Activated CD8-positive, alpha-beta memory T cell treated with anti-CD3 and anti-CD28 coated beads, Interleukin-2, amount 10 ng/mL, durations not matched to agents 7 days and 5 days (primary cell): ENCODE measurements around the gene SLC66A3. TPM values are rescaled to one million over a fixed set of nuclear protein-coding genes. Genes with fewer than 3 reads are reported as not detected.
"Not testable (repeated sequence)": the region's sequence is repeated elsewhere in the genome, so short reads cannot be mapped to it uniquely, and the experiment has no call there.

ENCODE experiments used
- ATAC-seq: fragments of 150-1000 bp; cut with Tn5 transposase; one replicate; pipeline ENCODE4 v1.10.0; 2021; ENCODE audit warnings: moderate library complexity
- CTCF ChIA-PET: fragments of 350-600 bp; sonication (Branson Sonifier 250); formaldehyde crosslinking; loops from one replicate; lab custom pipeline; 2021; ENCODE audit warnings: antibody characterized with exemption; lab: Charles Lee
- DNase-seq: peaks from one replicate; pipeline ENCODE4 v3.0.0-alpha.2; 2020
- H3K27ac Mint-ChIP-seq: one replicate; pipeline ENCODE4 v1.8.0; 2021; ENCODE audit warnings: mild to moderate bottlenecking, mixed read lengths
- H3K27me3 Mint-ChIP-seq: one replicate; pipeline ENCODE4 v1.8.0; 2021; ENCODE audit warnings: mixed read lengths
- H3K36me3 Mint-ChIP-seq: one replicate; pipeline ENCODE4 v1.8.0; 2021; ENCODE audit warnings: mild to moderate bottlenecking, mixed read lengths
- H3K4me1 Mint-ChIP-seq: one replicate; pipeline ENCODE4 v1.8.0; 2021; ENCODE audit warnings: mixed read lengths
- H3K4me3 Mint-ChIP-seq: one replicate; pipeline ENCODE4 v1.8.0; 2021; ENCODE audit warnings: mild to moderate bottlenecking, moderate library complexity, mixed read lengths
- H3K9me3 Mint-ChIP-seq: one replicate; pipeline ENCODE4 v1.8.0; 2022; ENCODE audit warnings: low read depth, mixed read lengths
- total RNA-seq, 2 experiments: library from RNA; stranded (reverse); gene quantifications; one replicate each; pipeline ENCODE4 v1.2.3, GENCODE V29; 2021

Gene SLC66A3
- total RNA-seq, 2 experiments from 2014 or later, result 9.9 to 15.9 TPM

DNA sequence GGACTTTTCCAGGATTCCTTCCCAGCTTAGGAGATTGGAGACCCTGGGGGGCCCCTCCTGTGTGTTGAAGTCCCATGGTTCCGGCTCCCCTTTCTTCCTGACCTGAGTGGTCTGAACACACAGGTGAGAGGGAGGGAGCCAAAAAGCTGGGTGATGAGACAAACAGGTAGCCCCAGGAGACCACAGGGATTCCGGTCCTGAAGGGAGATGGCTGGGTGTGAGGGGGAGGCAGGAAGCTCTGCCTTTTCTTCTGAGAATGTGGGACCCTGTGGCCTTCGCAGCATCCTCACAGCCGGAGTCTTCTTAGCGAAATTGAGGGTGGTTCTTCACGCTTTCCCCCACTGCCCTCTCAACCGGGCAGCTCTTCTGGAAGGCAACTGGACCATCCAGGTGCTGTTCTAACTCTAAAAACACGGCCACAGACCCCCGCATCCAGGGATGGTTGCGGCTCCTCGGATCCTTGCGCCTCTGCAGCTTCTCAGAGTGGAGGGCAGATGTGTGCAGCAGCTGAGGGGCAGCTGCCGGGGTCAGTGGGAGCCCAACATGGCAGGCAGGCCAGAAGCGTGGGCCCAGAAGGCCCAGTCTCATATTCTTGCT is 4.4 kb downstream of the SLC66A3 start:
- H3K27me3 Mint-ChIP-seq, result no peaks in the 10 kb centered on the region

DNA sequence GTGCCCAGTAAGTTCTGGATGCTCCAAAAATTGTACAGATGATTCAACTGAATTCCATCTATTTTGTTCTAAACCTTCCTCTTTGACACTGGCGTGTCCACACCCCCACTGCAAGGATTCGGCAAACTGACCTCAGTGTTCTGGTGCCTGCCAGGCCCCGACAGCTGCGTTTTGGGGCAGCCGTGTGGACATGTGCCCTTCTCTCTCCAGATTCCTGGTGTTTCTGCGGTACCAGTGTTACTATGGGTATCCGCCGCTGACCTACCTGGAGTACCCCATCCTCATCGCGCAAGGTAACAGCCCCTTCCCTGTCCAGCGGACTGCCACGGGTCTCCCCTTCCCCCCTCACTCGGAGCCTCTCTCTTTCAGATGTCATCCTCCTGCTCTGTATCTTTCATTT is 5.0 kb downstream of the SLC66A3 start:
- Mint-ChIP-seq H3K27ac (peak overlapping the region; percentile 89), H3K9me3 (no peaks in the 10 kb centered on the region), H3K36me3 (no peaks in the 10 kb centered on the region), H3K27me3 (no peaks in the 10 kb centered on the region), H3K4me1 (peaks cover 17% of the 10 kb centered on the region), H3K4me3 (no peak overlapping the region)
- ATAC-seq (no peak), DNase-seq (peak; percentile 23)
- CTCF ChIA-PET, result interaction anchor here (0.7 to 2.1 kb wide), 3 partner anchors 27 to 183 kb away, joined by 3 to 16 read pairs (median 5); a partner anchor contains a TSS

More for the DNA sequence above, 4.4 kb downstream of the SLC66A3 start:
- DNase-seq (peak; percentile 34), ATAC-seq (no peak)
- Mint-ChIP-seq H3K27ac (no peak overlapping the region), H3K4me1 (peaks cover 17% of the 10 kb centered on the region), H3K9me3 (no peaks in the 10 kb centered on the region), H3K4me3 (no peak overlapping the region), H3K36me3 (no peaks in the 10 kb centered on the region)
- CTCF ChIA-PET, result interaction anchor here (1.4 kb wide), 1 partner anchor 26 kb away, joined by 5 read pairs; a partner anchor contains a TSS

DNA sequence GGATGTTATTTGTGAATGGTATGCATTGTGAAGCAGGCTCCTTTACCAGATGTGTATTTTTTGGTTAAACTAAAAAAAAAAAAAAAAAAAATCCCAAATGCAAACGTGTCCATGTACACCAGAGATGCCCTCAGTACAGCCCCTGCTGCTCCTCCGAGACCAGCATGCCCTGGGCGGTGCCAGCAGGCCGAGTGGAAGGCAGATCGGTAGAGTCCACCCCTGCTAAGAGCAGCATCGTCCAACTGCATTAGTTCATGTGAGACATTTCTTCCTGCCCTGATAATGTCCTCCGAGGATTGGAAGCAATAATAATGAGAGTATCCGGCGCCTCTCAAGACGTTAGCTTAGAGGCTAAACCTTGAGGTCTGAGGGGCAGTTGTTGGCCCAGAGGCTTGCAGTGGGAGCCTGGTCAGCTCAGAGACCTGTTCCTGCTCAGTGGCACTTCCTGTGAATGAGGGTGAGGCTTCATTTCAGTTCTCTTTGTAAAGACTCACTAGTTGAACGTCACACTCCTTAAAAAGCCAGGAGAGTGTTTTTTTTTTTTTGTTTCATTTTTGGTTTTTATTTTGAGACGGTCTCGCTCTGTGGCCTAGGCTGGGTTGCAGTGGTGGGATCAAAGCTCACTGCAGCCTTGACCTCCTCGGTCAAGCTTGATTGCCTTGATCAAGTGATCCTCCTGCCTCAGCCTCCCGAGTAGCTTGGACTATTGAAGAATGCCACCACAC is 5.6 kb downstream of the SLC66A3 start:
- Mint-ChIP-seq H3K36me3 (no peaks in the 10 kb centered on the region), H3K27ac (peak overlapping the region; percentile 89), H3K4me1 (peaks cover 16% of the 10 kb centered on the region), H3K27me3 (no peaks in the 10 kb centered on the region), H3K9me3 (no peaks in the 10 kb centered on the region), H3K4me3 (peak overlapping the region; percentile 54)
- CTCF ChIA-PET, result interaction anchor here (0.7 to 2.1 kb wide), 3 partner anchors 10 to 183 kb away, joined by 3 to 16 read pairs (median 5); a partner anchor contains a TSS
- ATAC-seq (peak; percentile 84), DNase-seq (no peak)

DNA sequence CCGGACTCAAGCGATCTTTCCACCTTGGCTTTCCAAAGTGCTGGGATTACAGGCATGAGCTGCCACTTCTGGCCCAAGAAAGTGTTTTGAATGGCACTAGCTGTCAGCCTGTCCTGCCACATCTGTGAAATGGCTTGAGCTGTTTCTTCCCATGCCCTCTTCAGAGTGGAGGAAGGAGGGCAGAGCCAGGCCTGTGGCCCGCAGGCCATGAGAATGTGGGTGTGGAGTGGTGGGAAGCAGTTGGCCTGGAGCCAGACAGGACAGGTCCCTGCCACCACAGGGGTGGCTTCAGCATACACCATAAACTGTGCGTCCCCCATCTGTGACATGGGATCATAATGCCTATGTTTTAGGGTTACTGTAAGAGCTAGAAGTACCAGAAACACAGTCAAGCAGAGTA is 6.5 kb downstream of the SLC66A3 start:
- Mint-ChIP-seq H3K36me3 (no peaks in the 10 kb centered on the region), H3K9me3 (no peaks in the 10 kb centered on the region), H3K4me3 (no peak overlapping the region), H3K27ac (peak overlapping the region; percentile 21), H3K4me1 (peaks cover 11% of the 10 kb centered on the region), H3K27me3 (no peaks in the 10 kb centered on the region)
- DNase-seq (no peak), ATAC-seq (no peak)
- CTCF ChIA-PET, result interaction anchor here (1.7 to 2.1 kb wide), 2 partner anchors 9 to 29 kb away, joined by 5 to 16 read pairs; a partner anchor contains a TSS

DNA sequence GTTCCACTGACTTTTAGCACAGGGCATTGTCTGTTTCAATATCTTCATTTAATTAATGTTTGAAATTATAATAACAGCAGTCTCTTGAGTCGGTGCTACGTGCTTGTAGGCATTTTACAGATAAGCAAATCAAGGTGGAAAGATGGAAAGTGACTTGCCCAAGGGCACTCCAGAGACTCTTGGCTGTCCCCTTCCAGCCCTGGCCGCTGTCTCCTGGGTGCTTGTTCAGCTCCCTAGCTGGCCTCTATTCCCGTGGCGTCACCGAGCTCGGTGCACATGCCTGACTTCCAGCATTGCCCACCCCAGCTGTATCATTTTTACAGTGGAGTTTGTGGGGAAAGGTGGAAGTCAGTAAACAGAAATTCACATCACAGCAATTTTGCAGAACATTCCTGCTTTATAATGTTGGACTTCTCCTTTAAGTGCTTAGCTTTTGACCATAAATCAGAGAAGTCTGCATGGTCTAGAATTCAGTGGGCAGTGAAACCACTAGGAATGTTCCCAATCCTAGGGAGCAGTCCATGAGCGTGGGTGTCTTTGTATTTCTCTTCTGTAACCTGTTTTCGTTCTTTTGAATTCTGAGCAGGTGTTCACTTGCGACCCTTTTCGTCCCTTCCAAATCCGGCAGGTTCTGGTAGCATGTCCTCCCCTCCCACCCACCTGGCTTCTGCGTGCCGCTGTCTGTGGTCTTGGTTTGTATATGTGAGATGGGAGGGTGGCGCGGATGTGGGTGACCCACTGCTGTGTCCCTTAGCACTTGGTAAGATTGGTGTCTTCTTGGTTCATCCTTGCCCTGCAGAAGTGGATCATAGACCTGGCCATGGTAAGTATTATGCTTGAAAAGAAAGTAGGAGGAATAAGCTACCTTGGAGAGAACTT is 8.4 kb downstream of the SLC66A3 start:
- peaks cover 10% of the 10 kb centered on the region for H3K4me1 Mint-ChIP-seq

DNA sequence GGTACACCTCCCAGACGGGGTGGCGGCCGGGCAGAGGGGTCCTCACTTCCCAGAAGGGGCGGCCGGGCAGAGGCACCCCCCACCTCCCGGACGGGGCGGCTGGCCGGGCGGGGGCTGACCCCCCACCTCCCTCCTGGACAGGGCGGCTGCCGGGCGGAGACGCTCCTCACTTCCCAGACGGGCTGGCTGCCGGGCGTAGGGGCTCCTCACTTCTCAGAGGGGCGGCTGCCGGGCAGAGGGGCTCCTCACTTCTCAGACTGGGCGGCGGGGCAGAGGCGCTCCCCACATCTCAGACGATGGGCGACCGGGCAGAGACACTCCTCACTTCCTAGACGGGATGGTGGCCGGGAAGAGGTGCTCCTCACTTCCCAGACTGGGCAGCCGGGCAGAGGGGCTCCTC is 9.8 kb downstream of the SLC66A3 start:
- peak; percentile 23 for DNase-seq
- H3K27me3 Mint-ChIP-seq, ATAC-seq, CTCF ChIA-PET, H3K4me3 Mint-ChIP-seq, H3K27ac Mint-ChIP-seq, H3K4me1 Mint-ChIP-seq, H3K9me3 Mint-ChIP-seq, H3K36me3 Mint-ChIP-seq: not testable (repeated sequence)

More for the DNA sequence above, 8.4 kb downstream of the SLC66A3 start:
- Mint-ChIP-seq H3K27me3 (no peaks in the 10 kb centered on the region), H3K36me3 (no peaks in the 10 kb centered on the region), H3K9me3 (no peaks in the 10 kb centered on the region), H3K4me3 (no peak overlapping the region), H3K27ac (no peak overlapping the region)
- DNase-seq (no peak), ATAC-seq (no peak)
- CTCF ChIA-PET, result interaction anchor here (1.0 kb wide), 1 partner anchor 14 kb away, joined by 3 read pairs; no protein-coding TSS in a partner anchor

DNA sequence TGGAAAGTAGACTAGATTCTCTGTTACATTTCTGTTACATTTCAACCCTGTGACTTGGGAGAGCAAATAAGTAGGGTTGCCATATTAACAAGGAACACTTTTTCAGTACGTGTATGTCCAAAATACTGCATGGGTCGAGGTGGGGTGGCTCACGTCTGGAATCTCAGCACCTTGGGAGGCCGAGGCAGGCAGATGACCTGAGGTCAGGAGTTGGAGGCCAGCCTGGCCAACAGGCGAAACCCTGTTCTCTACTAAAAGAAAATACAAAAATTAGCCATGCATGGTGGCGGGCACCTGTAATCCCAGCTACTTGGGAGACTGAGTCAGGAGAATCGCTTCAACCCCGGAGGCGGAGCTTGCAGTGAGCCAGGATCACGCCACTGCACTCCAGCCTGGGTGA is 11.2 kb downstream of the SLC66A3 start:
- CTCF ChIA-PET, result no interaction called here

DNA sequence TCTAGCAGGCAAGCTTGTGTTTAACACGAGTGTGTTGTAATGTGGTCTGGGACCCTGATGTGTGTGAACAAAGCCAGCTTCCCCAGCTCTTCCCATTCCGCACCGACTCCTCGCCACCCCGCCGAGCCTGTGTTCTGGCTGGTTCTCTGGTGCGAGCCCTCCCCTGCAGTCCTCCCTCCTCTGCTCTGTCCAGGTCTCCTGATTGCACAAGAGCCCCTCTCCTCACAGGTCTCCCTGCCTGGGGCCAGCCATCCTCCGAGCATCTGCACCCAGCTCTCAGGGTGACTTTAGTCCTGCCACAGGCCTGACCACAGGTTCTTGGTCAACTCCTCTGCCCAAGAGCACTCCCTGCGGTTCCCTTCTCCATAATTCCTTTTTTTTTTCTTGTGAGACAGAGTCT is 13.2 kb downstream of the SLC66A3 start:
- no peaks in the 10 kb centered on the region for H3K4me1 Mint-ChIP-seq
- ATAC-seq (no peak), DNase-seq (no peak)
- H3K4me3 Mint-ChIP-seq, result no peak overlapping the region
- CTCF ChIA-PET, result no interaction called here
- H3K36me3 Mint-ChIP-seq, result no peaks in the 10 kb centered on the region
- no peak overlapping the region for H3K27ac Mint-ChIP-seq
- H3K9me3 Mint-ChIP-seq, result no peaks in the 10 kb centered on the region
- no peaks in the 10 kb centered on the region for H3K27me3 Mint-ChIP-seq

More for the DNA sequence above, 11.2 kb downstream of the SLC66A3 start:
- H3K36me3 Mint-ChIP-seq, result no peaks in the 10 kb centered on the region
- no peaks in the 10 kb centered on the region for H3K27me3 Mint-ChIP-seq
- no peak overlapping the region for H3K4me3 Mint-ChIP-seq
- H3K27ac Mint-ChIP-seq, result no peak overlapping the region
- DNase-seq (no peak), ATAC-seq (no peak)
- no peaks in the 10 kb centered on the region for H3K4me1 Mint-ChIP-seq
- H3K9me3 Mint-ChIP-seq, result no peaks in the 10 kb centered on the region

DNA sequence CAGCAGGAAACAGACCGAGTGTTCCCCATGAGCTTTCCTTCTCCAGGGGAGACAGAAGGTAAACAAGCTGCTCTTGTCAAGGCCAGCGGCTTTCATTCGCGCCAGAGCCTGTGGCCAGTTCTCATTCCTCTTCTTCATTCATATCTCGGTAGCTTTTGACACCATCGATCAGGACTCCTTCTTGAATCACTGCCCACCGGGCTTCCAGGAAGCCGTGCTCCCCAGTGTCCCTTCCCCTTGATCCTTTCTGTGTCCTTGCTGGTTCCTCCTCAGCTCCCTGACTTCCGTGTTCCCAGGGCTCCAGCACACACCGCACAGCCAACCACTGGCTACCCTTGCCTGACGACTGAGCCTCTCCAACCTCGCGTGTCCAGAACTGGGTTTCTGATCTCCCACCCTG is 14.1 kb downstream of the SLC66A3 start:
- CTCF ChIA-PET, result no interaction called here
- no peak overlapping the region for H3K4me3 Mint-ChIP-seq
- H3K4me1 Mint-ChIP-seq, result no peaks in the 10 kb centered on the region
- H3K9me3 Mint-ChIP-seq, result no peaks in the 10 kb centered on the region
- no peaks in the 10 kb centered on the region for H3K27me3 Mint-ChIP-seq
- H3K27ac Mint-ChIP-seq, result no peak overlapping the region
- no peak for ATAC-seq
- H3K36me3 Mint-ChIP-seq, result no peaks in the 10 kb centered on the region
- no peak for DNase-seq

DNA sequence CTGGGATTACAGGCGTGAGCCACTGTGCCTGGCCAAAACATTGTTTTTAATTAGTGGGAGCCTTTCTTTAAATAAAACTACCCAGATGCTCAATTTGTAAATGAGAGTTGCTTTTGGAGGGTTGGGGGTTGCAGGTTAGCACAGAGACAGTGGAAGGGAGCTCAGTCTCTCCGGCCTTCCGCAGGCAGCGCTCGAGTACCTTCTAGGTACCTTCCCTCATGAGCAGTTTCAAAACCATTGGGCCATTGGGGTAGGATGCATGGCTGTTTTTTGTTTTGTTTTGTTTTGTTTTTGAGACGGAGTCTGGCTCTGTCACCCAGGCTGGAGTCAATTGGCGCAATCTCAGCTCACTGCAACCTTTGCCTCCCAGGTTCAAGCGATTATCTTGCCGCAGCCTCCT is 19.0 kb downstream of the SLC66A3 start:
- CTCF ChIA-PET, result no interaction called here
- Mint-ChIP-seq H3K4me1 (peaks cover 11% of the 10 kb centered on the region), H3K4me3 (no peak overlapping the region), H3K9me3 (no peaks in the 10 kb centered on the region), H3K27ac (no peak overlapping the region), H3K27me3 (no peaks in the 10 kb centered on the region), H3K36me3 (peaks cover 3% of the 10 kb centered on the region)
- no peak for DNase-seq
- ATAC-seq, result no peak

DNA sequence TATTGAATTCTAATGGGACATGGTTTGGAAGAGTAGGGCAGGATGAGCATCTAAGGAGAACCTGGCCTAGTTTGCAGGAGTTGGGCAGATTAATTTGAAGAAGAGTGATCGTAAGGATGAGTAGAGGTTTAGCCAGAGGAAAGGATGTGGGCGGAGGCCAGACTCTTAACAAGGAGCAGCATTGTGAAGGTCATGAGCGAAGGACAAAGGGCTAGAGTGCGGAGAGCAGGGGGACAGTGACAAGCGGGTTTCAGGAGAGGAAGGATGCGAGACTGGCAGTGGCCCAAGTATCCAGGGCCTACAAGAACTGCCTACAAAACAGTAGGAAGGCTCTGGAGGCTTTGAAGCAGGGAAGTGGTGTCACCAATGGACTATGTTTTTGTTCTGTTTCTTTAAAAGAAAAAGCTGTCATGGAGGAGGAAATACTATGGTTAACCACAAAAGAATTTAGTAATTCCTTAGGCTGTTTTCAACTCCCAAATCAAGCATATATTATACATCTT is 20.1 kb downstream of the SLC66A3 start:
- H3K27ac Mint-ChIP-seq, result no peak overlapping the region
- H3K27me3 Mint-ChIP-seq, result no peaks in the 10 kb centered on the region
- peaks cover 3% of the 10 kb centered on the region for H3K36me3 Mint-ChIP-seq
- CTCF ChIA-PET, result interaction anchor here (1.0 to 1.1 kb wide), 2 partner anchors 16 to 43 kb away, joined by 3 read pairs; a partner anchor contains a TSS
- peaks cover 11% of the 10 kb centered on the region for H3K4me1 Mint-ChIP-seq
- ATAC-seq (no peak), DNase-seq (no peak)
- no peaks in the 10 kb centered on the region for H3K9me3 Mint-ChIP-seq
- H3K4me3 Mint-ChIP-seq, result no peak overlapping the region

DNA sequence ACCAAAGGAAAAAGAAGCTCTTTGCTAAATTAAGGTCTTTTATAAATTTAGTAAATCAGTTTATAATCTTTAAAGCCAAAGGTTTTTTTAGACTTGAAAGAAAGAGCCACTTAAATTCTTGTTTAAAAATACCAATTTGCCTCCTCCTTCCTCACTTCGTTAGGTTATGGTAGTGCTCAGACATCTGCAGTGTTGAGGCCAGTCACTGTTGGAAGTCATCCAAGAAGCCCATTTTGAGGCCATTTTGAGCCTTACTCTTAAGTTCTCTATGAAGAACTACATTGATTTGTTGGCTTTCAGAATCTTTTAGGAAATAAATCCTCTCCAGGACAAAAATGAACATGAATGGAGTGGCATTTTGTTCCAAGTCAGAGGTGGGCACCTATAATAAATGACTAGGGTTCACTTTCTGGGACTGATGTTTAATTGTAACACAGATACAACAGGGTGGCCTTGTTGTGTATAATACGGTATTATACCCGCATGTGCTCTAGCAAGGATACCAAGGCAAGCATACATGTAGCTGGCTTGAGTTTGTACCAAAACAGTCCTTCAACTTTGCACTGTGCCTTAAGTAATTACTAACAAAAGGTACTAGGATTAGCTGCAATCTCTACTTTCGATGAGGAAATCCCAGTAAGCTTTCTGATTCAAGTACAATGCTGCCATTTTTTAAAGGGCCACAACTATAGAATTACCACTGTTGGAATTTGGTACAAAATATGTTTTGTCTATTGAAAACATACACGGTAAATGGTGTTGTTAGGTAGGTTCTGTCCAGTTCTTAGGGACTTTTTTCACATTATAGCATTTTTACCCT is 22.8 kb downstream of the SLC66A3 start:
- H3K9me3 Mint-ChIP-seq, result no peaks in the 10 kb centered on the region
- no peak for ATAC-seq
- no peak overlapping the region for H3K27ac Mint-ChIP-seq

More for the DNA sequence above, 22.8 kb downstream of the SLC66A3 start:
- CTCF ChIA-PET, result interaction anchor here (1.8 kb wide), 1 partner anchor 15 kb away, joined by 3 read pairs; no protein-coding TSS in a partner anchor
- DNase-seq, result no peak
- Mint-ChIP-seq H3K4me3 (no peak overlapping the region), H3K36me3 (peaks cover 4% of the 10 kb centered on the region), H3K27me3 (no peaks in the 10 kb centered on the region), H3K4me1 (peaks cover 11% of the 10 kb centered on the region)
